Calu3 (cell line): ENCODE data around the gene BCAS1. TPM values are rescaled to one million over a fixed set of nuclear protein-coding genes. Genes with fewer than 3 reads are reported as not detected.

Experiments used
- BruUV-seq: library from RNA; stranded (reverse); fragments of 400-500 nt; replicated peaks from 2 replicates; lab custom pipeline; 2021; lab: Mats Ljungman, UMichigan
- CTCF ChIA-PET: fragments of 300-600 bp; sonication (Branson Sonifier 250); formaldehyde crosslinking; loops from one replicate; lab custom pipeline; 2022; ENCODE audit warnings: antibody characterized with exemption; lab: Charles Lee
- DNase-seq: peaks from one replicate; pipeline ENCODE4 v3.0.0; 2022
- H3K27ac Mint-ChIP-seq: one replicate; pipeline ENCODE4 v1.8.0; 2022; ENCODE audit warnings: mixed read lengths; ENCODE audit not compliant: unreplicated experiment
- H3K27me3 Mint-ChIP-seq: one replicate; pipeline ENCODE4 v1.8.0; 2022; ENCODE audit warnings: mixed read lengths; ENCODE audit not compliant: unreplicated experiment
- H3K36me3 Mint-ChIP-seq: one replicate; pipeline ENCODE4 v1.8.0; 2022; ENCODE audit warnings: mild to moderate bottlenecking, moderate library complexity, mixed read lengths; ENCODE audit not compliant: insufficient read depth, unreplicated experiment
- H3K4me1 Mint-ChIP-seq: one replicate; pipeline ENCODE4 v1.8.0; 2022; ENCODE audit warnings: mild to moderate bottlenecking, low read depth, mixed read lengths; ENCODE audit not compliant: unreplicated experiment
- H3K4me3 Mint-ChIP-seq: one replicate; pipeline ENCODE4 v1.8.0; 2022; ENCODE audit warnings: mild to moderate bottlenecking, low read depth, moderate library complexity, mixed read lengths; ENCODE audit not compliant: unreplicated experiment
- H3K9me3 Mint-ChIP-seq: one replicate; pipeline ENCODE4 v1.8.0; 2022; ENCODE audit warnings: low read depth, mixed read lengths; ENCODE audit not compliant: unreplicated experiment
- CTCF ChIP-seq: fragments of 200-600 bp; IDR thresholded peaks from one replicate; pipeline ENCODE4 v1.8.0; 2022; ENCODE audit warnings: antibody characterized with exemption; ENCODE audit not compliant: unreplicated experiment
- intact Hi-C: fragments of 100-400 bp; cut with micrococcal nuclease; formaldehyde crosslinking; loops from one replicate; pipeline ENCODE4 v1.10.0; 2022; ENCODE audit not compliant: unreplicated experiment
- total RNA-seq: library from RNA; stranded (reverse); gene quantifications from 2 replicates; pipeline ENCODE4 v1.2.3, GENCODE V29; 2022

BCAS1 gene
- total RNA-seq, 1 experiment from 2014 or later, result 11.1 TPM

- intact Hi-C loops, result no loop called here
- DNase-seq, result no peak
- Mint-ChIP-seq H3K36me3 (no peaks in the 10 kb centered on the region), H3K4me1 (no peaks in the 10 kb centered on the region), H3K27ac (no peak overlapping the region), H3K9me3 (no peaks in the 10 kb centered on the region), H3K4me3 (no peak overlapping the region), H3K27me3 (peaks cover 10% of the 10 kb centered on the region)
- BruUV-seq, result no TSS peak
- TF ChIP-seq CTCF, result no peak
- CTCF ChIA-PET, result interaction anchor here (0.5 to 0.6 kb wide), 3 partner anchors 54 to 62 kb away, joined by 5 to 10 read pairs (median 5); no protein-coding TSS in a partner anchor
These were observed 108.9 kb downstream of the BCAS1 start for GRCh38 chr20:53961527-53961926.

GRCh38 chr20:53960579-53961272, 109.7 kb downstream of the BCAS1 start:
- CTCF ChIA-PET, result interaction anchor here (0.5 to 0.6 kb wide), 2 partner anchors 53 to 57 kb away, joined by 5 read pairs; no protein-coding TSS in a partner anchor
- intact Hi-C loops, result no loop called here

GRCh38 chr20:53959911-53960578, 110.3 kb downstream of the BCAS1 start:
- Mint-ChIP-seq H3K9me3 (no peaks in the 10 kb centered on the region), H3K36me3 (no peaks in the 10 kb centered on the region), H3K27me3 (peaks cover 10% of the 10 kb centered on the region), H3K4me1 (no peaks in the 10 kb centered on the region), H3K4me3 (no peak overlapping the region), H3K27ac (no peak overlapping the region)
- no TSS peak for BruUV-seq
- intact Hi-C loops, result no loop called here
- no peak for DNase-seq
- no peak for TF ChIP-seq CTCF
- CTCF ChIA-PET, result no interaction called here

More at GRCh38 chr20:53960579-53961272, 109.7 kb downstream of the BCAS1 start:
- Mint-ChIP-seq H3K9me3 (no peaks in the 10 kb centered on the region), H3K27me3 (peaks cover 10% of the 10 kb centered on the region), H3K4me1 (no peaks in the 10 kb centered on the region), H3K4me3 (no peak overlapping the region), H3K27ac (no peak overlapping the region), H3K36me3 (no peaks in the 10 kb centered on the region)
- TF ChIP-seq CTCF, result no peak
- BruUV-seq, result no TSS peak
- DNase-seq, result no peak

GRCh38 chr20:53958260-53958659, 112.1 kb downstream of the BCAS1 start:
- intact Hi-C loops, result no loop called here
- Mint-ChIP-seq H3K36me3 (no peaks in the 10 kb centered on the region), H3K27me3 (peaks cover under 1% of the 10 kb centered on the region), H3K27ac (no peak overlapping the region), H3K9me3 (peaks cover 3% of the 10 kb centered on the region), H3K4me3 (no peak overlapping the region), H3K4me1 (no peaks in the 10 kb centered on the region)
- TF ChIP-seq CTCF, result no peak
- no TSS peak for BruUV-seq
- CTCF ChIA-PET, result interaction anchor here (0.7 kb wide), 5 partner anchors 12 to 807 kb away, joined by 3 to 4 read pairs (median 3); no protein-coding TSS in a partner anchor
- no peak for DNase-seq
